GM12864 (cell line): ENCODE results near the gene KCNIP1.

Experiments used
- DNase-seq: peaks from one replicate; pipeline ENCODE4 v3.0.0-alpha.2; 2011; ENCODE audit warnings: low read depth
- H3K4me3 ChIP-seq: 2 replicates; pipeline ENCODE4 v1.5.1; 2011; ENCODE audit warnings: mild to moderate bottlenecking, low read depth, low read length, control low read depth
- TF ChIP-seq, protein P1 (sequence below): IDR thresholded peaks from 2 replicates; pipeline ENCODE4 v1.5.1; 2011; ENCODE audit warnings: low read depth, mild to moderate bottlenecking, moderate library complexity, low read length, control low read depth, inconsistent platforms; ENCODE audit errors: missing control alignments

KCNIP1 gene

DNA sequence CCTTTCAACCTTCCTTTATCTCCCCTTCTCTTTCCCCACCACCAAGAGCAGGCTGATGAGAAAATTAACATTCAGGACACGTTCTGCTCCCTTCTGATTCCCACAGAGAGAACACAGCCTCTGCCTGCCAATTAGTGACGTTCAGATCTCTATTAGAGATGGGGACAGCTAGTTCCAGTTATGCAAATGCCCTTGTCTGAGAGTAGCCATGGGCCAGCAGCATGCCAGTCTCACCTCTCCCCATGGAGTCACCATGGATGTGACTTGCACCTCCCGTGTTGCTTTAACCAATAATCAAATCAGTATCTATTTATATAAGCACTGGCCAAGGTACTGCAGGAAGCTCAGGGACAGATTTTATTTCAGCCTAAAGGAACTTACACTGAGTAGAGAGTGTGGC, 61.3 kb downstream of the KCNIP1 start:
- TF ChIP-seq, protein P1, sequence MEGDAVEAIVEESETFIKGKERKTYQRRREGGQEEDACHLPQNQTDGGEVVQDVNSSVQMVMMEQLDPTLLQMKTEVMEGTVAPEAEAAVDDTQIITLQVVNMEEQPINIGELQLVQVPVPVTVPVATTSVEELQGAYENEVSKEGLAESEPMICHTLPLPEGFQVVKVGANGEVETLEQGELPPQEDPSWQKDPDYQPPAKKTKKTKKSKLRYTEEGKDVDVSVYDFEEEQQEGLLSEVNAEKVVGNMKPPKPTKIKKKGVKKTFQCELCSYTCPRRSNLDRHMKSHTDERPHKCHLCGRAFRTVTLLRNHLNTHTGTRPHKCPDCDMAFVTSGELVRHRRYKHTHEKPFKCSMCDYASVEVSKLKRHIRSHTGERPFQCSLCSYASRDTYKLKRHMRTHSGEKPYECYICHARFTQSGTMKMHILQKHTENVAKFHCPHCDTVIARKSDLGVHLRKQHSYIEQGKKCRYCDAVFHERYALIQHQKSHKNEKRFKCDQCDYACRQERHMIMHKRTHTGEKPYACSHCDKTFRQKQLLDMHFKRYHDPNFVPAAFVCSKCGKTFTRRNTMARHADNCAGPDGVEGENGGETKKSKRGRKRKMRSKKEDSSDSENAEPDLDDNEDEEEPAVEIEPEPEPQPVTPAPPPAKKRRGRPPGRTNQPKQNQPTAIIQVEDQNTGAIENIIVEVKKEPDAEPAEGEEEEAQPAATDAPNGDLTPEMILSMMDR = no peak
- no peak overlapping the region for H3K4me3 ChIP-seq
- no peak for DNase-seq

DNA sequence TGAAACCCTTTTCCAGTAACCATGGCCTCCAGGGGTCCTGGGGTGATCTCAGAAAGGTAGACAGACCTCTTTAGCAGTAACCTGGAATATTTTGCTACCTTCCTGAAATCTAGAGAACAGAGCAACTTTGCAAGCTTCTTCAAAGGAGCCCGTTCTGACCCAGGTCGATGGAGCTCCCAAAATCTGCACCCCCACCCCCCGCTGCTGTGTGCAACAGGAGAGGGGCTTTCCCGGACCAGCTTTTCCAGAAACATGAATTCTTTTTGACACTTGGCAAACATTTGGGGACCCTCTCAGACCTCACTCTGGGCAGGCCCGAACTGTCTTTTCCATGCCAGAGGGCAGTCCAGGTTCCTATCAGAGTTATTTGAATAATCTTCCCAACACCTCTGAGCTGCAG, 65.3 kb downstream of the KCNIP1 start:
- H3K4me3 ChIP-seq = no peak overlapping the region
- TF ChIP-seq, protein P1 = no peak
- DNase-seq = no peak

DNA sequence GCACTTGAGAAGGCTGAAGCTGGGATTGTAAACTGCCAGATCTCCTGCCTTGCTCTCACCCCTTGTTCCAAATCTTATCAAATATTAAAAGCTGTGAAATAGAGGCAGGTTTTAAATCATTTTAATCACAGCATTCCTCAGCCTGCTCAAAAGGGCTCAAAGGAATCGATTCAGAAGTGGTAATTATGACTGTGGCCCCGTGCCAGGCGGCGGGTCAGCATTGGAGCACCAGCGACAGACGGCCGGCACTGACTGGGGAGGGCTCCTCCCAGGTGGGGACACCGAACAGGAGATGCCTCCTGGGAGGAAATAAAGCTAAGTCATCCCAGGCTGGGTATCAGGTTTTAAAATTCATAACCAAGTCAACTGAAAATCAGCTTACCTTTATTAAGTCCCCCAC, 66.7 kb downstream of the KCNIP1 start:
- DNase-seq = no peak
- H3K4me3 ChIP-seq = no peak overlapping the region
- TF ChIP-seq, protein P1 = no peak

DNA sequence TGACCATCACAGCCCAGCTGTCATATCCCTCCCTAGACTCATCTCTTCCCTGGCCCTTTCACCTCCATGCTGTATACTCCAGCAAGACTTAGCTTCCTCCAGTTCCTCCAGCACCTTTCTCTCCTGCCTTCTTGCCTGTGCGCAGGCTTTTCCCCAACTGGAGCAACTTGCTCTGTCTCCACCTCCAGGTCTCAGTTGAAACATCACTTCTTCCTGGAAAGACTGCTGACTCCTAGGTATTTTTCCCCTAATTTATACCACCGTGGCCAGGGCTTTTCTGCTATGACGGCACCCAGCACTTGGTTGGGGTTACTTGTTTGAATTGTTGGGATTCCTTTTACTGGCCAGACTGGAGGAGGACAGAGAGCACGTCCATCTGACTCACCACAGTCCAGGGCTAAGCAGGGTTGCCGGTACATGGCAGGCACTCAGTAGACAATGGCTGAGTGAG, 67.5 kb downstream of the KCNIP1 start:
- TF ChIP-seq, protein P1 = no peak
- no peak overlapping the region for H3K4me3 ChIP-seq
- no peak for DNase-seq

DNA sequence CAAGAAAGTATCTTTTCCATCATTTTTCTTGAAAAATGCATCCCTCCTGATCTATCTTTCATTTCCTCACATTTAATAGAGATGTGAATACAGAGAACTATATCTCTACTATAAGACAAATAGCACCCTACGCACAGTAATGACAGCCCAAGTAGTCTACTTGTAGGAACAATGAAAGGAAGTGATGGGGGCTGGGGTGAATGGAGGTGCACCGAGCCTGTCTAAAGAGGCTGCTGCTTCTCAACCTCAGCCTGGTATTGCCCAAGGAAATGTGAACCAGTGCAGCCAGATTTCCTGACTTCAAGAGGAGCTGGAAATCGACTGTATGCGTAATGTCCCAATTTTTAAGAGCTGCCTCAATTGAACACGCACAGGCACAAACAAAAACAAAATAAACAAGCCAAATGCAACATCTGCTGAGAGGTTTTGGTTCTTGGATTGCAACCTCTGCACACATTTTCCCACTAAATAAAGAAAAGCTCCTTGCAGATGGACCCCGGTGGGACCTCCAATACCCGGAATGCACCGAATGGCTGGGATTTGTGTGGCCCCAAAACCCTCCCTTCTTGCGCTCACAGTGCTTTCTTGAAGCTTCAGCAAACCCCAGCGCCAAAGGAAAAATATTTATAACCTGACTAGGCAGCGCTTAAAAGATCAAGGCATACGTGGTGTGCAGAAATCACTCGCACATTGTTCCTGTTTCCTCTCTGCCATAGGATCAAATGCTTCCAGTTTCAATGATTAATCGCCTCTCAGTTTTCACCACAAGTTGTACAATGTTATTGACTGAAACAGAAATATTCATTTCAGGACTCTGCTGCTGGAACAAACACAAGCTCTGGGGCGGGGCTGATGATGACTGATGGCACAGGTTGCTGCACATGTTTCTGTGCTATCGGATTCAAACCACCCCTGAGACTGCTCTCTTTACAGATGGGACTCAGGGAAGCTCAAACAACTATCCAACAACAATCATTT, 68.3 kb downstream of the KCNIP1 start:
- TF ChIP-seq, protein P1 = no peak
- DNase-seq = peak; percentile 10
- H3K4me3 ChIP-seq = no peak overlapping the region

DNA sequence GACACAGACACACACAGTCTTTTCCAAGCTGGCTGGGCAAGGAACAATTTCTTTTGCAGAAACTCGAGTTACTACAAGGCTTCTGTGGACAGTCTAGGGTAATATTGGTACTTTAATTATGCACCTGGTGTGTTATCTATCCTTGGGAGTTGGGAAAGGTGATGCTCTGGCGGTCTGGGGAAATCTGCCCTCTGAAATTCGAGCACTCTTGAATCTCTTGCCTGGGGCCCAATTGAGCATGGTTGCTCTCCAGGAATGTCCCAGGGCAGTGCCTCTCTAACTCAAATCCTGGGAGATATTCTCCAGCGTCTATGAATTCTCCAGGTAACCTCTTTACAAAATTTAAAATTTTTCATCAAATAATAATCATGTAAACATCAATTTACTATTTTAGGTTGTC, 69.3 kb downstream of the KCNIP1 start:
- no peak for DNase-seq
- TF ChIP-seq, protein P1 = no peak
- no peak overlapping the region for H3K4me3 ChIP-seq
